Caco-2 (cell line): ENCODE measurements around the gene THSD8. TPM values are rescaled to one million over a fixed set of nuclear protein-coding genes. Genes with fewer than 3 reads are reported as not detected.

ENCODE experiments used
- BruUV-seq: library from RNA; stranded (reverse); fragments of 400-500 nt; replicated peaks from 2 replicates; lab custom pipeline; 2021; lab: Mats Ljungman, UMichigan
- CTCF ChIA-PET: fragments of 300-600 bp; sonication (Branson Sonifier 250); formaldehyde crosslinking; loops from one replicate; lab custom pipeline; 2022; ENCODE audit warnings: antibody characterized with exemption; lab: Charles Lee
- POLR2A ChIA-PET: fragments of 300-600 bp; sonication (Branson Sonifier 250); formaldehyde crosslinking; loops from one replicate; lab custom pipeline; 2022; ENCODE audit warnings: antibody characterized with exemption; lab: Charles Lee
- DNase-seq, 2 experiments: peaks; one replicate each; pipeline versions ENCODE4 v3.0.0 to v3.0.0-alpha.2; 2020 to 2022
- H3K27me3 ChIP-seq: replicated peaks from 2 replicates; pipeline ENCODE4 v1.6.0; 2011; ENCODE audit warnings: low read length; ENCODE audit not compliant: control insufficient read depth, insufficient read depth
- H3K36me3 ChIP-seq: 2 replicates; pipeline ENCODE4 v1.5.1; 2011; ENCODE audit warnings: low read length; ENCODE audit not compliant: control insufficient read depth, insufficient read depth
- H3K4me1 ChIP-seq: fragments of 250-450 bp; sonication (Bioruptor Pico); 2 replicates; pipeline ENCODE4 v1.5.1; 2020; ENCODE audit warnings: mild to moderate bottlenecking
- H3K4me3 ChIP-seq: 2 replicates; pipeline ENCODE4 v1.5.1; 2011; ENCODE audit warnings: low read depth, mild to moderate bottlenecking, control low read depth, low read length
- H3K9me3 ChIP-seq: fragments of 250-450 bp; sonication (Bioruptor Pico); 2 replicates; pipeline ENCODE4 v1.5.1; 2020; ENCODE audit warnings: mild to moderate bottlenecking, moderate library complexity
- H3K27ac Mint-ChIP-seq: one replicate; pipeline ENCODE4 v1.8.0; 2022; ENCODE audit warnings: mixed read lengths; ENCODE audit not compliant: unreplicated experiment
- H3K27me3 Mint-ChIP-seq: one replicate; pipeline ENCODE4 v1.8.0; 2022; ENCODE audit warnings: mixed read lengths; ENCODE audit not compliant: insufficient read depth, unreplicated experiment
- H3K36me3 Mint-ChIP-seq: one replicate; pipeline ENCODE4 v1.8.0; 2022; ENCODE audit warnings: mild to moderate bottlenecking, mixed read lengths; ENCODE audit not compliant: insufficient read depth, unreplicated experiment
- H3K4me1 Mint-ChIP-seq: one replicate; pipeline ENCODE4 v1.8.0; 2022; ENCODE audit warnings: low read depth, mixed read lengths; ENCODE audit not compliant: unreplicated experiment
- H3K4me3 Mint-ChIP-seq: one replicate; pipeline ENCODE4 v1.8.0; 2022; ENCODE audit warnings: mild to moderate bottlenecking, moderate library complexity, mixed read lengths; ENCODE audit not compliant: unreplicated experiment
- H3K9me3 Mint-ChIP-seq: one replicate; pipeline ENCODE4 v1.8.0; 2022; ENCODE audit warnings: mixed read lengths; ENCODE audit not compliant: unreplicated experiment
- CTCF ChIP-seq, 2 experiments: fragments of 200-600 bp in 1 of 2; IDR thresholded peaks; 1 replicate in 1 of 2; 2 replicates in 1 of 2; pipeline versions ENCODE4 v1.5.1 to v1.8.0; 2011 to 2022; ENCODE audit warnings: antibody characterized with exemption in 1 of 2, control low read depth in 1 of 2, inconsistent platforms in 1 of 2, low read depth in 1 of 2, low read length in 1 of 2, mild to moderate bottlenecking in 1 of 2, moderate library complexity in 1 of 2; ENCODE audit not compliant: insufficient read depth in 1 of 2, severe bottlenecking in 1 of 2, unreplicated experiment in 1 of 2
- intact Hi-C: fragments of 100-400 bp; cut with micrococcal nuclease; formaldehyde crosslinking; loops from one replicate; pipeline ENCODE4 v1.10.0; 2022; ENCODE audit not compliant: unreplicated experiment
- total RNA-seq: library from RNA; stranded (reverse); gene quantifications from 2 replicates; pipeline ENCODE4 v1.2.3, GENCODE V29; 2022

Gene THSD8
- total RNA-seq, 1 experiment from 2014 or later = 25.9 TPM

GRCh38 chr19:12785431-12786031 is 16.3 kb upstream of the THSD8 start:
- Mint-ChIP-seq H3K27ac (no peak overlapping the region), H3K36me3 (peaks cover 6% of the 10 kb centered on the region), H3K4me1 (peaks cover 15% of the 10 kb centered on the region), H3K27me3 (no peaks in the 10 kb centered on the region), H3K9me3 (no peaks in the 10 kb centered on the region), H3K4me3 (no peak overlapping the region)
- intact Hi-C loops = no loop called here
- Histone ChIP-seq H3K27me3 (no peaks in the 10 kb centered on the region), H3K4me3 (no peak overlapping the region), H3K4me1 (peaks cover 44% of the 10 kb centered on the region), H3K36me3 (no peaks in the 10 kb centered on the region), H3K9me3 (no peaks in the 10 kb centered on the region)
- TF ChIP-seq CTCF (IDR thresholded peaks at IDR 0.05; ENCODE audit: insufficient read depth in 1 of 2, low read depth in 1 of 2, low read length in 1 of 2, severe bottlenecking in 1 of 2, unreplicated experiment in 1 of 2) = no peak
- POLR2A ChIA-PET = no interaction called here
- CTCF ChIA-PET = interaction anchor here (0.6 to 1.3 kb wide), 2 partner anchors 10 kb away, joined by 3 to 5 read pairs; no protein-coding TSS in a partner anchor
- no peak for DNase-seq
- no TSS peak for BruUV-seq

DNA sequence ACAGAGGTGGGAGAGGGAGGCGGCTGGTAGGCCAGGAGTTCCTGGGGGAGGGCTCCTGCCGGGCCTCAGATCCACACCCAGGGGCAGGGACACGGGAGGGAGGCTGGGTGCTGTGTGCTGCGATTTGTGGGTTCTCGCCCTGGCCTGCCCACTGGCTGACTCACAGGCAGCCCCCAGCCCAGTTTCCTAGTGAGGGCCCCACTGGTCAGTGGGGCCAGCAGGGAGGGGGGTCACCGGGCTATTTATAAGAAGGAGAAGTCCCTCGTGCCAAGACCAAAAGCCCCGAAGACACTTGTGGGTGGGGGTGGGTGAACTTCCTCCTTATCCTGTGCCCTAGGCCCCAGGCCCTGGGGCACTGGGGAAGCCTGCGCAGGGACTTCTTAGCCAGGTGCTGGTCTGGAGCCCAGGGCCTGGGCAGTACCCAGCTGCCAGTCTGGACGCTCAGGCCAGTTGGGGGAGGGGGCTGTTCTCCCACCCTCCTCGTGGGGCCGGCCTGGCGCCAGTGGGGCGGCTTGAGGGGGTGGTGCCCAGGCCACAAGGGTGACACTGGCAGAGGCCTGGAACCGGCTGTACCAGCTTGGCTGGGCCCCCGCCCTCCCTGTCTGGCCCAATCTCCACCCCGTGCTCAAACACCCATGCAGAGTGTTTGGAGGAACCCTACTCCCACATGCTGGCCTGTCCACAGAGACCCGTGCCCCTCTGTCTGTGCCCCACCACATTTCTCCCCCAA is 15.6 kb upstream of the THSD8 start:
- no peak overlapping the region for H3K27ac Mint-ChIP-seq
- H3K9me3 Mint-ChIP-seq = no peaks in the 10 kb centered on the region

GRCh38 chr19:12786952-12787351 is 14.9 kb upstream of the THSD8 start:
- no peak for TF ChIP-seq CTCF (IDR thresholded peaks at IDR 0.05; ENCODE audit: insufficient read depth in 1 of 2, low read depth in 1 of 2, low read length in 1 of 2, severe bottlenecking in 1 of 2, unreplicated experiment in 1 of 2)
- H3K4me1 ChIP-seq = peaks cover 47% of the 10 kb centered on the region
- no TSS peak for BruUV-seq
- intact Hi-C loops = no loop called here
- H3K36me3 ChIP-seq = no peaks in the 10 kb centered on the region
- peaks cover 21% of the 10 kb centered on the region for H3K4me1 Mint-ChIP-seq
- H3K9me3 ChIP-seq = no peaks in the 10 kb centered on the region
- POLR2A ChIA-PET = no interaction called here
- H3K4me3 Mint-ChIP-seq = no peak overlapping the region
- H3K4me3 ChIP-seq = no peak overlapping the region
- CTCF ChIA-PET = no interaction called here
- peaks cover 17% of the 10 kb centered on the region for H3K36me3 Mint-ChIP-seq
- no peaks in the 10 kb centered on the region for H3K27me3 Mint-ChIP-seq
- H3K27me3 ChIP-seq = no peaks in the 10 kb centered on the region
- no peak for DNase-seq
- no peak overlapping the region for H3K27ac Mint-ChIP-seq
- no peaks in the 10 kb centered on the region for H3K9me3 Mint-ChIP-seq

More for the DNA sequence above, 15.6 kb upstream of the THSD8 start:
- ChIA-PET CTCF (interaction anchor here (1.3 kb wide), 1 partner anchor 10 kb away, joined by 3 read pairs; no protein-coding TSS in a partner anchor), POLR2A (no interaction called here)
- no peak for DNase-seq
- Histone ChIP-seq H3K9me3 (no peaks in the 10 kb centered on the region), H3K36me3 (no peaks in the 10 kb centered on the region), H3K4me3 (no peak overlapping the region), H3K27me3 (no peaks in the 10 kb centered on the region), H3K4me1 (peaks cover 49% of the 10 kb centered on the region)
- no peak for TF ChIP-seq CTCF (IDR thresholded peaks at IDR 0.05; ENCODE audit: insufficient read depth in 1 of 2, low read depth in 1 of 2, low read length in 1 of 2, severe bottlenecking in 1 of 2, unreplicated experiment in 1 of 2)
- no TSS peak for BruUV-seq
- peaks cover 21% of the 10 kb centered on the region for H3K4me1 Mint-ChIP-seq
- H3K36me3 Mint-ChIP-seq = peaks cover 10% of the 10 kb centered on the region
- intact Hi-C loops = no loop called here
- no peaks in the 10 kb centered on the region for H3K27me3 Mint-ChIP-seq
- H3K4me3 Mint-ChIP-seq = no peak overlapping the region
